Kidney (tissue), 14 donors: ENCODE data around the gene RAPGEF5. TPM values are rescaled to one million over a fixed set of nuclear protein-coding genes. Genes with fewer than 3 reads are reported as not detected.

Experiments
- DNase-seq, 5 donors: peaks; one replicate each; pipeline ENCODE4 v3.0.0-alpha.2; 2013 to 2020
- FAIRE-seq: peaks from 2 replicates; lab custom pipeline; 2012; peaks lifted over from hg19 to GRCh38; lab: Jason Lieb, UNC
- H3K27ac ChIP-seq, 2 donors: one replicate each; pipeline ENCODE4 v1.7.0; 2013; ENCODE audit warnings: low read depth in 2 of 2, low read length in 2 of 2, inconsistent platforms in 1 of 2
- H3K27me3 ChIP-seq: one replicate; pipeline ENCODE4 v1.7.1; 2013; ENCODE audit warnings: low read length, inconsistent platforms; ENCODE audit not compliant: control insufficient read depth, insufficient read depth
- H3K36me3 ChIP-seq, 3 donors: one replicate each; pipeline versions ENCODE4 v1.7.0 to v1.7.1; 2013; ENCODE audit warnings: low read length in 3 of 3, control low read depth in 1 of 3, inconsistent platforms in 1 of 3; ENCODE audit not compliant: insufficient read depth in 3 of 3, control insufficient read depth in 2 of 3
- H3K4me1 ChIP-seq, 3 donors: one replicate each; pipeline versions ENCODE4 v1.7.0 to v1.7.1; 2013; ENCODE audit warnings: low read length in 3 of 3, inconsistent platforms in 1 of 3, low read depth in 1 of 3; ENCODE audit not compliant: control insufficient read depth in 2 of 3, insufficient read depth in 2 of 3
- H3K4me3 ChIP-seq, 3 donors: one replicate each; pipeline versions ENCODE4 v1.7.0 to v1.8.1; 2013; ENCODE audit warnings: low read length in 3 of 3, control low read depth in 1 of 3, inconsistent platforms in 1 of 3
- H3K9ac ChIP-seq, 3 donors: one replicate each; pipeline versions ENCODE4 v1.7.0 to v1.7.1; 2013; ENCODE audit warnings: low read length in 3 of 3, control low read depth in 1 of 3, inconsistent platforms in 1 of 3
- H3K9me3 ChIP-seq, 3 donors: one replicate each; pipeline versions ENCODE4 v1.7.0 to v1.7.1; 2013; ENCODE audit warnings: low read length in 3 of 3, control low read depth in 1 of 3, inconsistent platforms in 1 of 3; ENCODE audit not compliant: control insufficient read depth in 2 of 3, insufficient read depth in 1 of 3
- CTCF ChIP-seq: IDR thresholded peaks from 3 replicates; pipeline ENCODE4 v1.5.1; 2012; ENCODE audit warnings: mild to moderate bottlenecking, moderate library complexity, borderline replicate concordance; ENCODE audit not compliant: insufficient read depth; ENCODE audit errors: extremely low read depth
- intact Hi-C: fragments of 100-400 bp; cut with DNase I; formaldehyde crosslinking; loops from one replicate; pipeline ENCODE4 v1.11.1; 2022
- polyA plus RNA-seq: library from polyadenylated mRNA; stranded (reverse); fragments of 350-450 nt; fragmentation: Illumina TruSeq; extraction: RNeasy Lipid Tissue Mini Kit (QIAGEN cat#74804); gene quantifications from one replicate; pipeline ENCODE4 v1.2.3, GENCODE V29; 2014; ENCODE audit warnings: low read depth, low replicate concordance; ENCODE audit not compliant: insufficient read depth
- total RNA-seq: library from RNA; stranded (reverse); fragmentation: NEBNext Ultra II Directional; extraction: Animal tissue kit (Norgen Biotek cat#: 25700); gene quantifications from one replicate; pipeline ENCODE4 v1.2.1, GENCODE V29; 2021
- donor health status: control.
- donor health status: control.
- donor health status: control.
- donor health status: control.
- donor health status: control.
- donor health status: DM: yes; HTN: yes; CAD: no.
- donor health status: Normal renal cell carcinoma (clear cell type).

Gene RAPGEF5
- total and polyA plus RNA-seq, 2 donors from 2014 or later: 3.9 to 67.8 TPM

- FAIRE-seq (no peak), DNase-seq (no peak)
- TF ChIP-seq CTCF: no peak
- intact Hi-C loops: no loop called here
- no peaks in the 10 kb centered on the region for H3K4me1 ChIP-seq
- H3K9me3 ChIP-seq: no peaks in the 10 kb centered on the region
- no peak overlapping the region for H3K4me3 ChIP-seq
- H3K27me3 ChIP-seq: no peaks in the 10 kb centered on the region
- H3K9ac ChIP-seq: no peak overlapping the region
- H3K27ac ChIP-seq: no peak overlapping the region
- H3K36me3 ChIP-seq: no peaks in the 10 kb centered on the region
These were observed 183.0 kb downstream of the RAPGEF5 start for GRCh38 chr7:22173685-22174573.

- H3K27ac ChIP-seq: no peak overlapping the region
- no peaks in the 10 kb centered on the region for H3K4me1 ChIP-seq
These were observed 188.8 kb downstream of the RAPGEF5 start for GRCh38 chr7:22168129-22168634.

GRCh38 chr7:22167482-22167881, 189.5 kb downstream of the RAPGEF5 start:
- Histone ChIP-seq H3K36me3 (peaks cover 0 to 4% (median 0%) of the 10 kb centered on the region in 3 donors), H3K27ac (no peak overlapping the region), H3K9ac (no peak overlapping the region), H3K4me3 (no peak overlapping the region), H3K27me3 (no peaks in the 10 kb centered on the region), H3K4me1 (no peaks in the 10 kb centered on the region), H3K9me3 (no peaks in the 10 kb centered on the region)
- intact Hi-C loops: no loop called here
- DNase-seq: no peak
- TF ChIP-seq CTCF: no peak
- no peak for FAIRE-seq

More at GRCh38 chr7:22168129-22168634, 188.8 kb downstream of the RAPGEF5 start:
- intact Hi-C loops: no loop called here
- DNase-seq: no peak
- H3K36me3 ChIP-seq: peaks cover 0 to 4% (median 0%) of the 10 kb centered on the region in 3 donors
- no peaks in the 10 kb centered on the region for H3K27me3 ChIP-seq
- H3K9me3 ChIP-seq: no peaks in the 10 kb centered on the region
- H3K4me3 ChIP-seq: no peak overlapping the region
- FAIRE-seq: no peak
- H3K9ac ChIP-seq: no peak overlapping the region
- TF ChIP-seq CTCF: no peak
